Hypothalamus (tissue), 51 donors: Measurements from ENCODE around the gene SHCBP1L.

Experiments used
- DNase-seq, 51 donors: peaks; one replicate each; lab custom pipeline; 2025; lab: John Stamatoyannopoulos, UW

SHCBP1L gene

GRCh38 chr1:182952677-182953444, at the start of gene SHCBP1L:
SHCBP1L (minus strand) TSS chr1:182953166; CDS start chr1:182953133, 33 bp downstream.
- no peak for DNase-seq

GRCh38 chr1:183002267-183002666, 49.3 kb upstream of the SHCBP1L start:
- DNase-seq, result no peak

GRCh38 chr1:183000167-183000962, 47.4 kb upstream of the SHCBP1L start:
- DNase-seq, result no peak

- no peak for DNase-seq
Measured at GRCh38 chr1:182998482-182998881, 45.5 kb upstream of the SHCBP1L start.

GRCh38 chr1:182996816-182997215, 43.9 kb upstream of the SHCBP1L start:
- no peak for DNase-seq

GRCh38 chr1:182995894-182996293, 42.9 kb upstream of the SHCBP1L start:
- DNase-seq, result no peak

GRCh38 chr1:182993746-182994145, 40.8 kb upstream of the SHCBP1L start:
- no peak for DNase-seq

- no peak for DNase-seq
Measured at GRCh38 chr1:182990413-182991144, 37.6 kb upstream of the SHCBP1L start.

GRCh38 chr1:182985876-182986275, 32.9 kb upstream of the SHCBP1L start:
- DNase-seq, result no peak

GRCh38 chr1:182984621-182985020, 31.7 kb upstream of the SHCBP1L start:
- no peak for DNase-seq

- DNase-seq, result no peak
Measured at GRCh38 chr1:182984138-182984537, 31.2 kb upstream of the SHCBP1L start.

- DNase-seq, result no peak
Measured at GRCh38 chr1:182978151-182978853, 25.3 kb upstream of the SHCBP1L start.

- no peak for DNase-seq
Measured at GRCh38 chr1:182977480-182977879, 24.5 kb upstream of the SHCBP1L start.

GRCh38 chr1:182974506-182975191, 21.7 kb upstream of the SHCBP1L start:
- no peak for DNase-seq

- no peak for DNase-seq
Measured at GRCh38 chr1:182972829-182973228, 19.9 kb upstream of the SHCBP1L start.

GRCh38 chr1:182972231-182972630, 19.3 kb upstream of the SHCBP1L start:
- DNase-seq, result no peak

- DNase-seq, result no peak
Measured at GRCh38 chr1:182971219-182971618, 18.3 kb upstream of the SHCBP1L start.

- no peak for DNase-seq
Measured at GRCh38 chr1:182968836-182969734, 16.1 kb upstream of the SHCBP1L start.

GRCh38 chr1:182968151-182968741, 15.3 kb upstream of the SHCBP1L start:
- no peak for DNase-seq
